Measurements from ENCODE around the gene DAB2. TPM values are rescaled to one million over a fixed set of nuclear protein-coding genes. Genes with fewer than 3 reads are reported as not detected.
A peak's percentile ranks its signal among the peaks of the same experiment; 100 is the strongest.

Gene DAB2
- total RNA-seq, 1 experiment from 2014 or later: 5.5 TPM

- no peaks in the 10 kb centered on the region for H3K9me3 ChIP-seq (ENCODE audit: control insufficient read depth in 1 of 2, insufficient read depth in 1 of 2, low read depth in 1 of 2, low read length in 2 of 2)
- DNase-seq (ENCODE audit: low read depth, low spot score) (no peak), ATAC-seq (no peak)
- no peak overlapping the region for H3K9ac ChIP-seq (ENCODE audit: low read length)
- no peaks in the 10 kb centered on the region for H3K36me3 ChIP-seq (ENCODE audit: control insufficient read depth in 1 of 2, insufficient read depth in 2 of 2, low read length in 2 of 2)
- no peak overlapping the region for H3K27ac ChIP-seq (ENCODE audit: low read depth, low read length)
- no peaks in the 10 kb centered on the region for H3K79me2 ChIP-seq (ENCODE audit: insufficient read depth, low read length)
- no peaks in the 10 kb centered on the region for H3K9me2 ChIP-seq (ENCODE audit: insufficient read depth)
- H4K20me1 ChIP-seq (ENCODE audit: insufficient read depth): no peaks in the 10 kb centered on the region
- TF ChIP-seq CEBPB (IDR thresholded peaks at IDR 0.05; ENCODE audit: low read depth) (no peak), ATF3 (IDR thresholded peaks at IDR 0.05) (no peak), SRF (IDR thresholded peaks at IDR 0.05; ENCODE audit: low read depth) (no peak)
- no peaks in the 10 kb centered on the region for H3K27me3 ChIP-seq (ENCODE audit: insufficient read depth, low read length)
- BruUV-seq (replicated peaks): no TSS peak
- H3K4me2 ChIP-seq (ENCODE audit: low read length): no peak overlapping the region
- H2AFZ ChIP-seq (ENCODE audit: low read depth, low read length, poor library complexity, severe bottlenecking): no peak overlapping the region
- H3K4me1 ChIP-seq (ENCODE audit: control insufficient read depth in 1 of 2, insufficient read depth in 2 of 2, low read length in 2 of 2): peaks cover 6 to 10% of the 10 kb centered on the region in 2 experiments; a peak in 2 of 4 replicates
- no peak overlapping the region for H3K4me3 ChIP-seq (replicated peaks in 1 of 2; ENCODE audit: low read depth in 1 of 2, low read length in 2 of 2)
- intact Hi-C loops (cut with micrococcal nuclease): no loop called here
- POLR2A ChIA-PET: no interaction called here
- CTCF ChIA-PET: interaction anchor here (1.3 to 1.4 kb wide), 2 partner anchors 24 to 25 kb away, joined by 3 to 4 read pairs; partner anchors contain the start of gene DAB2
- RAD21 ChIA-PET (ENCODE audit: low non-redundant PET in 1 of 2, low total read pairs in 2 of 2, uncharacterized antibody in 2 of 2, unreplicated experiment in 2 of 2): no interaction called here
Observed at GRCh38 chr5:39400713-39401578, 23.8 kb downstream of the DAB2 start.

DNA sequence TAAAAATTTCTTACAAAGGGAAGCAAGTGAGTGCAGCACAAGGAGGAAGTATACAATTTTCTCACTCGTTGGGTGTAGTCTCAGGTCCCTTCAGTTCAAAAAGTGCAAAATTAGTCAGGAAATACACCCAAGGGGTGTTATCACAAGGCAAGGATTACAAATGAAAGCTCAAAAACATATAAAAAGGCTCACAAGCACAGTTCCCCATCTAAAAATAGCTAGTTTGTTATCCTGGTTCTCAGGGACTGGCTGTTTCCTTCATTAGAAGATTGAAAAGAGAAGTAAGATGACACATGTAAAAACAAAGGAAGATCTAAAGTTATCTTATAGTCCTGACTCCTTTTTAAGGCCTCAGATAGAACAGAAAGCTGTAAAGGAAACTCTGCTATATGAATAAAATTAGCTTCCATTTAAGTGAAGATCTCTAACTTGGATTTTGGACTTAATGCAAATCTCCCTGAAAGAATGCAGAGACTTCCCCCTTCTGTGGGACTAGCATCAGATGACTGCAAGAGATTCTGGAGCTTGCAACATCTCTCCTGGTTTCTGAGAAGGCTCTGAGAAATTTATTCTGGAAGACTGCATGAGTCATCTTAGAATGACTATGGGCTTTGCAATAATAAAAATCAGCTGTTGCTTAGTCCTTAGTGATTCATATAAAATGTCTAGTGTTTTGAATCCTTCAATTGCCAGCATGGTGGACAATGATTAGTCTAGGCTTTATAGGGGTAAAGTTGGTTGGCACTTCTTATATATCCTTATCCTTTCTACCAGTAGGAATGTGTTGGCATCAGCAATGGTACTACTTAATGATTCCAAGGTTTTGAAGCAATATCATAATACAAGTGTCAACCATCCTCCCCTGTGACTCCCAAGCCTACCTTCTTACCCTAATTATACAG is 25.4 kb downstream of the DAB2 start:
- intact Hi-C loops (cut with micrococcal nuclease): no loop called here
- Histone ChIP-seq H3K27ac (ENCODE audit: low read depth, low read length) (no peak overlapping the region), H2AFZ (ENCODE audit: low read depth, low read length, poor library complexity, severe bottlenecking) (no peak overlapping the region), H3K9ac (ENCODE audit: low read length) (no peak overlapping the region), H3K36me3 (ENCODE audit: control insufficient read depth in 1 of 2, insufficient read depth in 2 of 2, low read length in 2 of 2) (no peaks in the 10 kb centered on the region), H3K79me2 (ENCODE audit: insufficient read depth, low read length) (no peaks in the 10 kb centered on the region), H3K4me3 (replicated peaks in 1 of 2; ENCODE audit: low read depth in 1 of 2, low read length in 2 of 2) (no peak overlapping the region), H3K9me3 (ENCODE audit: control insufficient read depth in 1 of 2, insufficient read depth in 1 of 2, low read depth in 1 of 2, low read length in 2 of 2) (no peaks in the 10 kb centered on the region), H4K20me1 (ENCODE audit: insufficient read depth) (no peaks in the 10 kb centered on the region), H3K4me1 (ENCODE audit: control insufficient read depth in 1 of 2, insufficient read depth in 2 of 2, low read length in 2 of 2) (peaks cover 6 to 10% of the 10 kb centered on the region in 2 experiments; a peak in 2 of 4 replicates), H3K27me3 (ENCODE audit: insufficient read depth, low read length) (no peaks in the 10 kb centered on the region), H3K4me2 (ENCODE audit: low read length) (peak overlapping the region; percentile 24; the same call in 1 of the 2 replicates), H3K9me2 (ENCODE audit: insufficient read depth) (no peaks in the 10 kb centered on the region)
- CTCF ChIA-PET: interaction anchor here (0.9 to 1.3 kb wide), 2 partner anchors 25 to 148 kb away, joined by 3 to 4 read pairs; partner anchors contain the start of gene DAB2
- RAD21 ChIA-PET (ENCODE audit: low non-redundant PET in 1 of 2, low total read pairs in 2 of 2, uncharacterized antibody in 2 of 2, unreplicated experiment in 2 of 2): no interaction called here
- ATAC-seq (no peak), DNase-seq (ENCODE audit: low read depth, low spot score) (peak; percentile 32)
- BruUV-seq (replicated peaks): no TSS peak
- POLR2A ChIA-PET: no interaction called here
- TF ChIP-seq, protein P1, sequence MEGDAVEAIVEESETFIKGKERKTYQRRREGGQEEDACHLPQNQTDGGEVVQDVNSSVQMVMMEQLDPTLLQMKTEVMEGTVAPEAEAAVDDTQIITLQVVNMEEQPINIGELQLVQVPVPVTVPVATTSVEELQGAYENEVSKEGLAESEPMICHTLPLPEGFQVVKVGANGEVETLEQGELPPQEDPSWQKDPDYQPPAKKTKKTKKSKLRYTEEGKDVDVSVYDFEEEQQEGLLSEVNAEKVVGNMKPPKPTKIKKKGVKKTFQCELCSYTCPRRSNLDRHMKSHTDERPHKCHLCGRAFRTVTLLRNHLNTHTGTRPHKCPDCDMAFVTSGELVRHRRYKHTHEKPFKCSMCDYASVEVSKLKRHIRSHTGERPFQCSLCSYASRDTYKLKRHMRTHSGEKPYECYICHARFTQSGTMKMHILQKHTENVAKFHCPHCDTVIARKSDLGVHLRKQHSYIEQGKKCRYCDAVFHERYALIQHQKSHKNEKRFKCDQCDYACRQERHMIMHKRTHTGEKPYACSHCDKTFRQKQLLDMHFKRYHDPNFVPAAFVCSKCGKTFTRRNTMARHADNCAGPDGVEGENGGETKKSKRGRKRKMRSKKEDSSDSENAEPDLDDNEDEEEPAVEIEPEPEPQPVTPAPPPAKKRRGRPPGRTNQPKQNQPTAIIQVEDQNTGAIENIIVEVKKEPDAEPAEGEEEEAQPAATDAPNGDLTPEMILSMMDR (IDR thresholded peaks at IDR 0.05 in 2 of 3, conservative IDR thresholded peaks at IDR 0.05 in 1 of 3; ENCODE audit: borderline replicate concordance in 1 of 3, insufficient read depth in 1 of 3, low read depth in 2 of 3, low read length in 2 of 3): no peak
- TF ChIP-seq CBX3 (IDR thresholded peaks at IDR 0.05; ENCODE audit: low read depth): peak; percentile 49; the same call in 1 of the 2 replicates
- TF ChIP-seq SRF (IDR thresholded peaks at IDR 0.05; ENCODE audit: low read depth): 0 out of 2 replicates have a peak, but pooled peaks have one; percentile 23
- TF ChIP-seq EGR1 (IDR thresholded peaks at IDR 0.05; ENCODE audit: low read depth): no peak
- peak; percentile 39; the same call in 1 of the 2 replicates for TF ChIP-seq SIN3A (IDR thresholded peaks at IDR 0.05; ENCODE audit: low read depth)
- no peak for TF ChIP-seq ZNF274 (IDR thresholded peaks at IDR 0.05; ENCODE audit: low read depth, low read length)
- TF ChIP-seq FOSL1 (IDR thresholded peaks at IDR 0.05; ENCODE audit: low read depth): peak; percentile 79
- TF ChIP-seq RAD21 (IDR thresholded peaks at IDR 0.05; ENCODE audit: low read depth): no peak
- TF ChIP-seq ATF3 (IDR thresholded peaks at IDR 0.05): peak; percentile 43; the same call in 1 of the 2 replicates
- no peak for TF ChIP-seq POLR2A (IDR thresholded peaks at IDR 0.05; ENCODE audit: borderline replicate concordance, extremely low read depth, insufficient read depth, insufficient read length)
- TF ChIP-seq ELF1 (IDR thresholded peaks at IDR 0.05; ENCODE audit: borderline replicate concordance, low read depth): no peak
- peak; percentile 47; the same call in 1 of the 2 replicates for TF ChIP-seq SP1 (IDR thresholded peaks at IDR 0.05; ENCODE audit: low read depth)
- TF ChIP-seq ZFX (IDR thresholded peaks at IDR 0.05): no peak

All from HCT116 (cell line).